GM12874 (cell line): ENCODE data around the gene CRIM1.

Experiments used
- CTCF ChIP-seq: IDR thresholded peaks from 2 replicates; pipeline ENCODE4 v1.5.1; 2011; ENCODE audit warnings: low read depth, mild to moderate bottlenecking, control low read depth, low read length, moderate library complexity; ENCODE audit not compliant: insufficient read depth

Gene CRIM1

GRCh38 chr2:36569267-36569856, 213.8 kb downstream of the CRIM1 start:
- TF ChIP-seq CTCF: no peak

GRCh38 chr2:36570416-36570815, 214.8 kb downstream of the CRIM1 start:
- TF ChIP-seq CTCF: no peak

- TF ChIP-seq CTCF: no peak
Observed at GRCh38 chr2:36572054-36572718, 216.6 kb downstream of the CRIM1 start.

GRCh38 chr2:36572719-36573059, 217.1 kb downstream of the CRIM1 start:
- no peak for TF ChIP-seq CTCF

GRCh38 chr2:36573165-36573564, 217.6 kb downstream of the CRIM1 start:
- no peak for TF ChIP-seq CTCF

- TF ChIP-seq CTCF: no peak
Observed at GRCh38 chr2:36574560-36574959, 219.0 kb downstream of the CRIM1 start.

- TF ChIP-seq CTCF: no peak
Observed at GRCh38 chr2:36577884-36578283, 222.3 kb downstream of the CRIM1 start.
